ENCODE data around the gene KMT2E. TPM values are rescaled to one million over a fixed set of nuclear protein-coding genes. Genes with fewer than 3 reads are reported as not detected.
"Not testable (repeated sequence)": the region's sequence is repeated elsewhere in the genome, so short reads cannot be mapped to it uniquely, and the experiment has no call there.

KMT2E gene
- total RNA-seq (2014; rRNA removed; shearing (Covaris generic)) = 32.6 and 40.2 TPM in 2 replicates
- polyA plus RNA-seq (2014; cell fraction: nucleus; rRNA removed) = 13.6 and 14.4 TPM in 2 replicates

GRCh38 chr7:105013816-105014692 is at the start of gene KMT2E:
Gene KMT2E, plus strand, starts transcription at chr7:105014205. Its CDS starts 26,748 bp downstream, at chr7:105040953.
- peak; percentile 86 for DNase-seq (ENCODE audit: extremely low read depth, low read depth)

- no peak for DNase-seq (ENCODE audit: extremely low read depth, low read depth)
Observed at GRCh38 chr7:104964626-104965236, 49.3 kb upstream of the KMT2E start.

- DNase-seq (ENCODE audit: extremely low read depth, low read depth) = no peak
Observed at GRCh38 chr7:104966022-104966421, 48.0 kb upstream of the KMT2E start.

- DNase-seq (ENCODE audit: extremely low read depth, low read depth) = no peak
Observed at GRCh38 chr7:104967088-104967487, 46.9 kb upstream of the KMT2E start.

- DNase-seq (ENCODE audit: extremely low read depth, low read depth) = no peak
Observed at GRCh38 chr7:104967595-104967994, 46.4 kb upstream of the KMT2E start.

GRCh38 chr7:104968648-104969047 is 45.4 kb upstream of the KMT2E start:
- DNase-seq (ENCODE audit: extremely low read depth, low read depth) = no peak

- DNase-seq (ENCODE audit: extremely low read depth, low read depth) = no peak
Observed at GRCh38 chr7:104969183-104969582, 44.8 kb upstream of the KMT2E start.

- no peak for DNase-seq (ENCODE audit: extremely low read depth, low read depth)
Observed at GRCh38 chr7:104971290-104972071, 42.5 kb upstream of the KMT2E start.

- DNase-seq (ENCODE audit: extremely low read depth, low read depth) = no peak
Observed at GRCh38 chr7:104972500-104972899, 41.5 kb upstream of the KMT2E start.

GRCh38 chr7:104973227-104973626 is 40.8 kb upstream of the KMT2E start:
- DNase-seq (ENCODE audit: extremely low read depth, low read depth) = no peak

GRCh38 chr7:104973909-104974415 is 40.0 kb upstream of the KMT2E start:
- DNase-seq (ENCODE audit: extremely low read depth, low read depth) = no peak

GRCh38 chr7:104975553-104975952 is 38.5 kb upstream of the KMT2E start:
- DNase-seq (ENCODE audit: extremely low read depth, low read depth) = not testable (repeated sequence)

GRCh38 chr7:104976966-104977636 is 36.9 kb upstream of the KMT2E start:
- DNase-seq (ENCODE audit: extremely low read depth, low read depth) = no peak

GRCh38 chr7:104978460-104978859 is 35.5 kb upstream of the KMT2E start:
- DNase-seq (ENCODE audit: extremely low read depth, low read depth) = no peak

- no peak for DNase-seq (ENCODE audit: extremely low read depth, low read depth)
Observed at GRCh38 chr7:104979167-104979841, 34.7 kb upstream of the KMT2E start.

GRCh38 chr7:104980440-104980839 is 33.6 kb upstream of the KMT2E start:
- DNase-seq (ENCODE audit: extremely low read depth, low read depth) = no peak

GRCh38 chr7:104980841-104981671 is 32.9 kb upstream of the KMT2E start:
- DNase-seq (ENCODE audit: extremely low read depth, low read depth) = peak; percentile 60

- no peak for DNase-seq (ENCODE audit: extremely low read depth, low read depth)
Observed at GRCh38 chr7:104981672-104982037, 32.4 kb upstream of the KMT2E start.
